NCI-H2081 (cell line): ENCODE results near the gene HSPB7.
"Not testable (repeated sequence)": the region's sequence is repeated elsewhere in the genome, so short reads cannot be mapped to it uniquely, and the experiment has no call there.

Source experiments
- DNase-seq, 2 experiments: peaks; one replicate each; lab custom pipeline; 2025; lab: John Stamatoyannopoulos, UW

Gene HSPB7

GRCh38 chr1:16021681-16022080 is 3.8 kb upstream of the HSPB7 start, which contains the start of gene CLCNKA:
Gene CLCNKA (plus strand): TSS chr1:16022036. CDS start chr1:16022620, 584 bp downstream.
- no peak for DNase-seq

- DNase-seq = not testable (repeated sequence)
Measured at GRCh38 chr1:16020878-16021277, 3.0 kb upstream of the HSPB7 start.

- no peak for DNase-seq
Measured at GRCh38 chr1:16020325-16020724, 2.5 kb upstream of the HSPB7 start.

GRCh38 chr1:16019644-16020277 is 1.9 kb upstream of the HSPB7 start:
- no peak for DNase-seq

GRCh38 chr1:16018749-16019643 is 1.2 kb upstream of the HSPB7 start:
- DNase-seq = no peak

GRCh38 chr1:16018308-16018707 is 465 bp upstream of the HSPB7 start:
- no peak for DNase-seq

GRCh38 chr1:16017076-16017460 is 775 bp downstream of the HSPB7 start:
- DNase-seq = no peak

- DNase-seq = no peak
Measured at GRCh38 chr1:16015960-16016901, 1.6 kb downstream of the HSPB7 start.

GRCh38 chr1:16015491-16015890 is 2.4 kb downstream of the HSPB7 start:
- no peak for DNase-seq

- DNase-seq = no peak
Measured at GRCh38 chr1:16014509-16015482, 3.0 kb downstream of the HSPB7 start.

- DNase-seq = no peak
Measured at GRCh38 chr1:16013908-16014258, 4.0 kb downstream of the HSPB7 start.

- DNase-seq = no peak
Measured at GRCh38 chr1:16013220-16013907, 4.5 kb downstream of the HSPB7 start.

- peak in 1 of 2 experiments; percentile 20 for DNase-seq
Measured at GRCh38 chr1:16012590-16013219, 5.1 kb downstream of the HSPB7 start.

GRCh38 chr1:16011936-16012589 is 5.8 kb downstream of the HSPB7 start:
- no peak for DNase-seq

GRCh38 chr1:16010837-16011236 is 7.0 kb downstream of the HSPB7 start:
- DNase-seq = no peak

GRCh38 chr1:16009678-16010077 is 8.2 kb downstream of the HSPB7 start:
- no peak for DNase-seq

GRCh38 chr1:16009030-16009460 is 8.8 kb downstream of the HSPB7 start:
- DNase-seq = peak; percentile 68 to 75

- DNase-seq = no peak
Measured at GRCh38 chr1:16007671-16008341, 10.0 kb downstream of the HSPB7 start.
